ENCODE measurements around the gene DHX8.
A peak's percentile ranks its signal among the peaks of the same experiment; 100 is the strongest.
"Not testable (repeated sequence)": the region's sequence is repeated elsewhere in the genome, so short reads cannot be mapped to it uniquely, and the experiment has no call there.

The DHX8 gene

DNA sequence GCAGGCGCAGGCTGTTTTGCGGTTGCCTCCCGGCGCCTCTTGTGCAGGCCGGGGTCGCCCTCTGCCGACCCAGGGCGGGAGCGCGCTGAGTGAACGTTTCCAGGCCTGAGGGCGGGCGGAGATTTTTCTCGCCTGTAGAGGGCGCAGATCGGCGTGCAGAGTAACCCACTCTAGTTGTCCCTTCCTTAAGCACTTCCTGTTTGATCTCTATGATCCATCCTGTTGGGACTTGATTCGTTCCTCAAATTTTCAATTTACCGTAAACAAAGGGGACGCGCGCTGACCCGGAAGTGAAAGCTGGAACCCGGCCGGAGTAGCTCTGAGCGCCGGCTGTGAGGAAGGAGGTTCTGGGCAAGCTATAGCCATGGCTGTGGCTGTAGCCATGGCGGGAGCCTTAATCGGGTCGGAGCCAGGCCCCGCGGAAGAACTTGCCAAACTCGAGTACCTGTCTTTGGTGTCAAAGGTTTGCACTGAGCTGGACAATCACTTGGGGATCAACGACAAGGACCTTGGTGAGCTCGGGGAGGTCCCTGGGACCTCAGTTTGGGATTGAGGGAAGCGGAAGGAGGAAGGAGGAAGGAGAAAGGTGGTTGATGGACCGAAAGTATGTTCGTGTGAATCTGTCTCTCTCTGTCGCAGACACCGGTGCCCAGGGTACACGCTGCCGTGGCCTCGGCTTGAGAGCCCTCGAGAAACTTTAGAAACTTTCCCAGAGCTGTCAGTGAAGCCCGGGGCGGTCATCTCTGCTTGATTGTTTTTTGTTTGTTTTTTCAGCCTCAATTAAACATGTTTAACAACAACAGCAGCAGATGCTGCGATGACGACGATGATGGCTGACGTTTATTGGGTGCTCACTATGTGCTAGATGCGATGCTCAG, at the start of gene DHX8:
Gene DHX8, plus strand, starts transcription at position 302 of the 878 bp plus-strand sequence. Its CDS starts 63 bp downstream, at position 365.
- DNase-seq, result peak; percentile 96

DNA sequence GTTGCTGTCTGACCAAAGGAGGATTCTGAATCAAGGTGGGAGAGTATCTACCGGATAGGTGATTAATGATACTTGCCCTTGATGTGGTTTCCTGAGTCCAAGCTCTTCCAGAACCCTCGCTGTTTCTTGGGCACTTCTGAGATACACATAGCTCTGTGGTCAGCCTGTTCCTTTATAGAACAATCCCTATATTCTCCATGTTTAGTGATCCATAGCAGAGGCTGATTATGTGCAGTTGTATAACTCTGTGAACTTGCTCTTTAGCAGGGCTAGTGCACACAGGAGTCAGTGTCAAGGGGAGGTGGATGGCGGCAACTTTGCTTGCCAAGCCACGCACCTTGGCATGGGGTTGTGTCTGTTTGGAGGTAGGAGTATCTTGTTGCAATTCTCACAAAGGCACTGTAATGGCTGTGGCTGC, 48.9 kb upstream of the DHX8 start:
- DNase-seq, result no peak

DNA sequence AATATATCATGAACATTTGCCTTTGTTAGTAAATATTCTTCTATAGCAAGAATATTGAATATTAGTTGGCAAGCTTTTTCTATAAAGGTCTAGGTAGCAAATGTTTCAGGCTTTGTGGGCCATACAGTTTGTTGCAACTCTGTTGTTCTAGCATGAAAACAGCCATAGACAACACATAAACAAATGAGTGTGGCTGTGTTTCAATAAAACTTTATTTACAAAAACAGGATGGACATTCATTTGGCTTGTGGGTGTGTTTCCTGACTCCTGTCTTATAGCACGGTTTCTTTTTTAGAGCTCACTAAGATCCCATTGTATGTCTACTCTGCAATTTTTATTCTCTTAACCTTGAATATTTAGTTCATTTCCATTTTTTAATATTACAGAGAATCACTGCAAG, 46.0 kb upstream of the DHX8 start:
- no peak for DNase-seq

DNA sequence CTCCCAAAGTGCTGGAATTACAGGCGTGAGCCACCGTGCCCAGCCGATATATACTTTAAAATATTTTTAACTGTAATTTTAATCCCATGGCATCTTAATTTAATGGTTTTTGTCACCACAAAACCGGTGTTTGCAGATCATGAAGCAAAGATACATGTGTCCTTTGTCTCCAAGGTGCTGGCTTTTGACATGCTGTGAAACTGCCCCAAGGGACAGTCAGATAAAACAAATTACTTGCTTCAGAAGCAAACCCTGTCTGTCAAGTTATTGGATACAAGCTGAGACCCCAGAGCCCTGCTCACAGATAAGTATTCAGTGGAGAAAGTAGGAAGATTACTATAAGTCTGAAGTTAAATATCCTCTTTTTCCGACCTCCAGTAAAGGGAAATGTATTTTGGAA, 45.1 kb upstream of the DHX8 start:
- DNase-seq, result no peak

DNA sequence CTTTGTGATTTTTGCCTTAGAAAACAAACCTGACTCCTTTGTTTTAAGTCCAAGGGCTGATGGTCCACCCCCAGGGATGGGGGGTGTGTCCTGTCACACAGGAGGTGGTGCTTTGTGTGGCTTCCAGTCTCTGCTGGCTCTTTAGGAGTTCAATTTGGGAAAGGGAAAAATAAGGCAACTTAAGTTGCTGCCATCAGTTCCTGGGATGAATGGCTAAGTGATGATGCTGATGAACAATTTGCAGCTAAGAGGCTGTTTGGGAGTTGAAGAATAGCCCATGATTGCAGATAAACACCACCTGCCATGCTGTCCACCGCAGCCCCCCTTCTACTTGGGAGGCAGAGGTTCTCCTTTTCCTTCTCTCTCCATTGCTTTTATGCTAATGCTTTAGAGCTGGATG, 44.7 kb upstream of the DHX8 start:
- no peak for DNase-seq

DNA sequence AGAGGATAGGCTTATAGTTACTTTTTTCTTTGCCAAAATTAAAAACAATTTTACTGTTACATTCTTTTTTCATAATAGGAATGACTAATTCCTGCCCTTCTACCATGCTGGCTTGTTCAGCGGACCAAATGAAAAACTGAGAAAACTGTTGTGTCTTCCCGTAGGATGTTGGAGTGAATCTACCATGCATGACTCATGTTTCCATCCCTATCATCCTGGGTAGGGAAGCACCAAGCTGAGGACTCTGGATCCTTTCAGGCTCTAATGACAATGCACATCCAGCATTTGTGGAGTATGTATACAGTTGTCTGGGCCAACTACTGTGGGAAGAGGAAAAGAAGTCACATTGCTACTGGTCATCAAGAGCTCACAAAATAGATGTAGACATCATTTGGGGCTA, 41.1 kb upstream of the DHX8 start:
- no peak for DNase-seq

DNA sequence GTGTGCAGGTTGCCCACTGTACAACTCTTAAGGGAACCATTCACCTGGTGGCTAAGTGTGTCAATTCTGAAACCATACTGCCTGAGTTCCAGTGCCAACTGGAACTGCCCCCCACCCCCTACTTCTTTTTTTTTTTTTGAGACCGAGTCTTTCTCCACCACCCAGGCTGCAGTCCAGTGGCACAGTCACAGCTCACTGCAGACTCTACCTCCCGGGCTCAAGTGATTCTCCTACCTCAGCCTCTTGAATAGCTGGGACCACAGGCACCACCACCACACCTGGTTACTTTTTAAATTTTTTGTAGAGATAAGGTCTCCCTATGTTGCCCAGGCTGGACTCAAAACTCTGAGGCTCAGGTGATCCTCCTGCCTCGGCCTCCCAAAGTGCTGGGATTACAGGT, 40.4 kb upstream of the DHX8 start:
- DNase-seq, result no peak

DNA sequence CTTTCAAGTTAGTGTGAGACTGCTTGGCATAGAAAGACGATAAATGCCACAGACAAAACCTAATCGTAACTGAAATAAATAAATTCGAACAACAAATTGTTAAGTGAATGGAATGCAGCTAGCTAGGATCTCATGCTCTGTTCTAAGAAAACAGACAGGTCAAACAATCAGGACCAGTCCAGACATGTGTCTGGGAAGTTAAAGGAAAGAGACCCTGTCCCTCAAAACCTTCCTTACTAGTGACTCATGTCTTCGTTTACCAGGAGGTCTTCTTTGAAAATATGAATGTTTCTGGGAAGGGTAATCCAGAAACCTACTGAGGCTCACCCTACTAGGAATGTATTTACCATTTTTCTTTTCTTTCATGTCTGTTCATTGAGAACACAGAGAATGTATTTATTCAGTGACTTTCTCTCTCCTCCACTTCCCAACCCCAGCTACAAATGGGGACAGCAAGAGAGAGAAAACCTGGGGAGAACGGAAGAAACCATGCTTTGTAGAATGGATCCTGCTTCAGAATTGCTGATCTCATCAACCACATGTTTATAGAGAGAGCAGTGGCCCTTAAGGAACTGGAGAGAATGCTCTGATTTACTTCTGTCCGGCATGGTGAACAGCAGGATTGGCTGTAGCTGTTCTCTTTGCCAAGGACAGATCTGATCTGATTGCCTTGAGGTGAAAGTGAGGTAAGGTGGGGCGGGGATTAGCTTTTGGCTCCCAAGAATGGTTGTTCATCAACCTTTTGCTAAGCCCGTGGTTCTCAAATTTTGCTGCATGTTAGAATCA, 39.4 kb upstream of the DHX8 start:
- no peak for DNase-seq

DNA sequence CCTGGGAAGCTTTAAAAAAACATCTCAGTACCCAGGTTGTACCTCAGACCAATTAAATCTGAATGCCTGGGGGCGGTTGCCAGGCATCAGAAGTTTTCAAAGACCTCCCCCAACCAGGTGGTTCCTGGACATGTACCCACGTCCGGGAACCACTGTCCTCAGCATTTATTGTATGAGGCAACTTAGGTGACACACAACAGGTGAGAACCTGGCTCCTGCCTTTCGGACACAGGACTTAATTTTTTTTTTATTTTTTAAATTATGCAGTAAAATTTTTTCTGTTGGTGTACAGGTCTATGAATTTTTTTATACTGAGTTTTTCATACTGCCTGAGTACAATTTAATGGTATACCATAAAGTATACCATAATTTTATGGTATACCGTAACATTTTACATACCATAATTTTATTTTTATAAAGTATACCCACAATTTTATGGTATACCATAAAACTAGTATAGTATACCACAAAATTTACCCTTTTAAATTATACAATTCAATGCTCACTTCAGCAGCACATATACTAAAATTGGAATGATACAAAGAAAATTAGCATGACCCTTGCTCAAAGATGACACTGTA, 38.7 kb upstream of the DHX8 start:
- no peak for DNase-seq

DNA sequence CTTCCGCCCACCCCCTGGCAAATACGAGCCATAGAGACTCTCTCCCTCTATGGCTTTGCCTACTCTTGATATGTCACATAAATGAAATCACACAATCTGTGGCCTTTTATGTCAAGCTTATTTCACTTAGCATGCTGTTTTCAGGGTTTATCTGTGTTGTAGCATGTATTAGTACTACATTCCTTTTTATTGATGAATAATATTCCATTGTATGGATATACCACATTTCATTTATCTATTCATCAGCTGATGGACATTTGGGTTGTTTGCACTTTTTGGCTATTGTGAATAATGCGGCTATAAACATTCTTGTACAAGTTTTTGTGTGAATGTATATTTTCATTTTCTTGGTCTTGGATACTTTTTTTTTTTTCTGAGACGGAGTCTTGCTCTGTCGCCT, 37.0 kb upstream of the DHX8 start:
- no peak for DNase-seq

DNA sequence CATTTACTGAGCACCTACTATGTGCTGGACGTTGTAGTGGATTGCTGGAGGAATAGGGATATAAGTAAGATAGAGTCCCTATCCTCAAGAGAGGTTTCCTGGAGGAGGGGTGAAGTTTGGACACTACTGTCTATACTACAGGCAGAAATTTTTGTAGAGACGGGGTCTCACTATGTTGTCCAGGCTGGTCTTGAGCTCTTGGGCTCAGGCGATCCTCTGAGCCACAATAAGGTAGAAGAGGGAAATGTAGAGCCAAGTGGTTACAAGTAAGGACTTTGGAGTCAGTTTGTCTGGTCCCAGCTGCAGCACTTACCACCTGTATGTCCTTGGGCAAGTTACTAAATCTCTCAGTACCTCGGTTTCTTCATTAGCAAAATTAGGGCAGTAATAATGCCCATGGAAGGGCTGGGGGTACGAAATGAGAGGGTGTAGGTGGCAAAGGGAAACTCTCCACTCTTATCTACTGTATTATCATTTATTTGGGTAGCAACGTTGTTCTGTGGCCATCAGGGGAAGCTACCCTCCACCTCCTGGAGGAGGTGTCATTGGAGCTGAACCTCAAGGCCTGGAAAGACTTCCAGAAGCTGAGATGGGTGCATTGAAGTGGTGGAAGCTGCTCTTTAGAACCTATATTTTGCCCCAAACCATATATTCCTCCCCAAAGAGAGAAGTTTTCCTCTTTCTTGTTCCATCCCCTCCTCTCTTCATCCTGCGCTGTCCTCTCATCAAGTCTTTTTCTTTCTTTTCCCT, 34.9 kb upstream of the DHX8 start:
- no peak for DNase-seq

DNA sequence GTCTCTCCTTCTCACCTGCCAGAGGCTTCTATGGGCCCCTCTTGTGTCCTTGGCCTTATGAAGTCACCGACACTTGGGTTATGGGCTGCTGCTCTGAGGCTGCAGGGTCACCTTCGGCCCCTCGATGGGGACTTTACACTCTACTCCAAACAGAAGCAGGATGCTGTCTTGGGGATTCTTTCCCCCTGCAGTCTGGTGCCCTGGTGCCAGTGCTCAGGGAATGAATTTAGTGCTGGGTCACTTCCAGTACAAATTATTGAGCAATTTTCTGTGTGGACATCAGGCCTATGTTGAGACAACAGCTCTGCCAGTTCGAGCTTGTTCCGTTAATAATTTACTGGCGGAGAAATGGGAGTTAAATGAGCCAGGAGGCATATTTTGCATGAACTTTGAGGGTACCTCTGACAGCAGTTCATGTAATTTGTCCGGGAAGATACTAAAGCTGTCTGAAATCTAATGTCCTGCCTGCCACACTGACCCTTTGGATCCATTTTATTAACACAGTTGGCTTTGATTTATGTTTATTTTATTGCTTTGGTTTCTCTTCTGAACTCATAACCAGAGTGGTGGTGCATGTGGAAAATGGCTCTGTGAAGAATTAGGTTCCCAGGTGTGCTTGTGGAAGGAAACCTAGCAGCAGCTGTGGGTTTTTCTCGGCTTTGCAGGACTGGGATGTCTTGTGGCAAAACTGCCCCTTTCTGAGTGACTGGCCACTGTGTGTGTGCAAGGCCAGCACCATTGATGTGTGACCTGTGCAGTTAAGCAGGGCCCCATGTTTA, 34.1 kb upstream of the DHX8 start:
- DNase-seq, result no peak

DNA sequence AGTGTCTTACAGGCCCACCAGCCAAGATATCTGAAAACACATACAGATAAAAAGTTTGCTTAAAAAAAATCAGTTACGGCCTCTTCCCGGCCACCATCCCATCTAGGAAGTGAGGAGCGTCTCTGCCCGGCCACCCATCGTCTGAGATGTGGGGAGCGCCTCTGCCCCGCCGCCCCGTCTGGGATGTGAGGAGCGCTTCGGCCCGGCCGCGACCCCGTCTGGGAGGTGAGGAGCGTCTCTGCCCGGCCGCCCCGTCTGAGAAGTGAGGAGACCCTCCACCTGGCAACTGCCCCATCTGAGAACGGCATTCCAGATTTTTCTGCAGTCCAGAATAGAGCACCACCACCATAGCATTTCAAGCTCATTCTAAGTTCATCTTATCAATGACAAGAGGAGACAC, 33.0 kb upstream of the DHX8 start:
- DNase-seq, result not testable (repeated sequence)

DNA sequence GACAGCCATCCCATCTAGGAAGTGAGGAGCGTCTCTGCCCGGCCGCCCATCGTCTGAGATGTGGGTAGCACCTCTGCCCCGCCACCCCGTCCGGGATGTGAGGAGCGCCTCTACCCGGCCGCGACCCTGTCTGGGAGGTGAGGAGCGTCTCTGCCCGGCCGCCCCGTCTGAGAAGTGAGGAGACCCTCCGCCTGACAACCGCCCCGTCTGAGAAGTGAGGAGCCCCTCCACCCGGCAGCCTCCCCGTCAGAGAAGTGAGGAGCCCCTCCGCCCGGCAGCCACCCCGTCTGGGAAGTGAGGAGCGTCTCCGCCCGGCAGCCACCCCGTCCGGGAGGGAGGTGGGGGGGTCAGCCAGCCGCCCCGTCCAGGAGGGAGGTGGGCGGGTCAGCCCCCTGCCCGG, 32.0 kb upstream of the DHX8 start:
- not testable (repeated sequence) for DNase-seq

DNA sequence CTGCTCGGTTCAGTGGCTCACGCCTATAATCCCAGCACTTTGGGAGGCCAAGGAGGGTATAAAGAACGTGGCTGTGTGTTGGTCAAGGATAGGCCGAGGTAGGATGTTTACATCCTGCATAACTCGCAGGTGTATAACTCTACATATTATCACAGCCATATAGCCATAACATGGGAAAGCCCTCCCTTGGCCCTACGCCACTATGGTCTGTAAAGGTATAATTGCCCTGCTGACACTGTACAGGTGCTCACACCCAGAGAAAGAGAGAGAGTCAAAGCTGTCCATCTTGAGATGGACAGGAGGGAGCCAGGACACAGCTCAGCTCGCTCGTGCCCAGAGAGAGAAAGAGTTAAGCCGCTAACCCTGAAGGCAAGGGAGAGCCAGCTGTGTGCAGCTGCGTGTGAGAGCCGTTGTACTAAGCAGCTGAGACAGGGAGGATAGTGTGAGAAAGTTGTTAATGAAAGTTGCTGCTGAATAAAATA, 30.4 kb upstream of the DHX8 start:
- no peak for DNase-seq

DNA sequence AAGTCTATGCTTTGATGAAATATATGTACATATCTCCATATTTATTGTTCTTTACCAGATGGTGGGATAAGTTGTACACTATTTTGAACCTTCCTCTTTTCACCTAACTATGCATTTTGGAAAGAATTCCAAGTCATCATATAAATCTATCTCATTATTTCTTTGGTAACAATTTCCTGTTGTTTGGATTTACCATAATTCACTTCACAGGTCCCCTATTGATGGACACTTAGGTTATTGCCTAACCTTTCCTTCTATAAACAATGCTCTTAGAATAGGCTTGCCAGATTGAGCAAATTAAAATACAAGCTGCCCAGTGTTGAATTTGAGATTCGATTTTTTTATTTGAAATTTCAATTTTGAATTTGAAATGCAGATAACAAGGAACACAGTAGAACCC, 28.9 kb upstream of the DHX8 start:
- DNase-seq, result no peak

DNA sequence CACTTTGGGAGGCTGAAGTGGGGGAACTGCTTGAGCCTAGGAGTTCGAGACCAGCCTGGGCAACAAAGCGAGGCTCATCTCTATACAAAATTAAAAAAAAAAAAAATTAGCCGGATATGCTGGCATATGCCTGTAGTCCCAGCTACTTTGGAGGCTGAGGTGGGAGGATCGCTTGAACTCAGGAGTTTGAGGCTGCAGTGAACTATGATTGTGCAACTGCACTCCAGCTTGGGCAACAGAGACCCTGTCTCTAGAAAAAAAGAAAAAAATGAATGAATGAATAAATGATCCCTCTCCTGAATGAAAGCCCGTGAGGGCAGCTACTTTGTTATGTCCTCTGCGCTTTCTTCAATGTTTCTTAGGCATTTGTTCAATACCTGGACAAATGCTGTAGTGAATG, 27.7 kb upstream of the DHX8 start:
- DNase-seq, result no peak

DNA sequence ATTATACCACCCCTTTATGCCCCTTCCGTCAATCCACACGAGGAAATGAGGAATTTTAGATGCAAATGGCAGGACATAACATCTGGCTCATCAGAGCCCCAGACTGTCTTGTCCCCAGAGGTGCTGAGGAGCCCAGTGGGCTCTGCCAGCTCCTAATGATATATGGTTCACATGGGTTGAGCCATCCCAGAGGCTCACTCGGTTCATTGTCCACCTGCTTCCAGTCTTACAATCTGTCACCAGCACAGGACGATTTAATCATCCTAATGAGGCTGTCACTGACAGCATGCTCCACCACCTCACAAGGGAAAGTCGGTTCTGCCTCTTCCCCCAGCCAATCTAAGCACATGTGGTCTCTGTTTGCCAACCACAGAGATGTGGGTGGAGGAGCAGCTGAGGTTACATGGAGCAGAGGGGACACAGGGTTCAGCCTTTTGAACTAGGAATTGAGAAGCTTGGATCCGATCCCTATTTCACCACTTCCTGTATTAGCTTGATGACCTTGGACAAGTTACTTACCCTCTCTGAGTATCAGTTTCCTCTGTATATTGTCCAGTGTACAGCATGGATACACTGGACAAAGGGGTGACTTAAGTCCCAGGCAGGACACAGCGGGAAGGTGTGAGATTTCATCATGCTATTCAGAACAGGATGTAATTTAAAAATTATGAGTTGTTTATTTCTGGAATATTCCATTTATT, 27.0 kb upstream of the DHX8 start:
- no peak for DNase-seq

DNA sequence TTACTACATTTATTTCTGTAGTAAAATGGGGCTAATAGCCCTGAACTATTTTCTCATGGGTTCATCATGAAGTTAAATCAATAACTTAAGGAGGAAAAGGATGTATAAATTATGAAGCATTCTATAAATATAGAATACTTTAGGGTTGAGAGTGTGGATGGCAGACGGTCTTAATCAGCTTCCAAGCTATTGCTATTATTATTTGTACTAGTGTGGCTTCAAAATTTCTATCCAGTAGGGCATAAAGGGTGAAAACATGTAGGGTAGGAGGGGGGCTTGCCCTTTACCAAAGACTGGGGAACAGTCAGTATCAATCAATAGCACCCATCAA, 26.4 kb upstream of the DHX8 start:
- no peak for DNase-seq

DNA sequence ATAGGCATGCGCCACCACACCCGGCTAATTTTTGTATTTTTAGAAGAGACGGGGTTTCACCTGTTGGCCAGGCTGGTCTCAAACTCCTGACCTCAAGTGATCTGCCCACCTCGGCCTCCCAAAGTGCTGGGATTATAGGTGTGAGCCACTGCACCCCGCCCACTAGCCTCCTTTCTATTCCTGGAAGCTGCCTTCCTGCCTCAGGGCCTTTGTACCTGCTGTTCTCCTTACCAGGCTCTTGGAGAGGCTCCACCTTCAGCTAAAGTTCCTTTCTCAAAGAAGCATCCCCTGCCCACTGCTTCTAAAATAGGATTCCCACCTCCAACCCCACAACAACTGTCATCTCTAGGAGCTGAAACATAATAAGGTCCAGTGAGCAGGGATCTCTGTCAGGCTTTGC, 23.9 kb upstream of the DHX8 start:
- DNase-seq, result not testable (repeated sequence)

DNA sequence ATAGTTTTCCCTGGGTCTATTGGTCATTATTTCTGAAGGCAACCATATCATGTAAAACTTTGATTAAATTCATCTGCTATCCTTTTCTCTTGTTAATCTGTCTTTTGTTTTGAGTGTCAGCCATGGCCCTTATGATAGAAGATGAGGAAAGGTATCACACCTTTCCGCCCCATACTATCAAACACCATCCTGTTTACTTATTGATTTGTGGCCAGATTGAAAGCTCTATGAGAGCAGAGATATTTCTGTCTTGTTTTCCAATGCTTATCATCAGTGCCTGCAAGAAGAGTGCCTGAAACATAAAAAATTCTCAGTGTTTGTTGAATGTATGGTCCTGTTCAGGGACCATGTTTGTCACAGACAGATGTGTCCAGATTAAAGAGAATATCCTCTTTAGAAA, 22.6 kb upstream of the DHX8 start:
- DNase-seq, result no peak

DNA sequence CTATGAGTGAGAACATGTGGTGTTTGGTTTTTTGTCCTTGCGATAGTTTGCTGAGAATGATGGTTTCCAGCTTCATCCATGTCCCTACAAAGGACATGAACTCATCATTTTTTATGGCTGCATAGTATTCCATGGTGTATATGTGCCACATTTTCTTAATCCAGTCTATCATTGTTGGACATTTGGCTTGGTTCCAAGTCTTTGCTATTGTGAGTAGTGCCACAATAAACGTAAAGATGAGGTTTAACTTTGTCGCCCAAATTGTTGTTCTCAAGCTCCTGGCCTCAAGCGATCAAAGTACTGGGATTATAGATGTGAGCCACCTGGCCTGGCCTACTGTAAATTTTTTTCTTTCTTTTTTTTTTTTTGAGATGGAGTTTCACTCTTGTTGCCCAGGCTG, 21.2 kb upstream of the DHX8 start:
- DNase-seq, result not testable (repeated sequence)

Data from COR-L47 (cell line).